GM12874 (cell line): ENCODE results near the gene ZSWIM3.

Experiments
- TF ChIP-seq, protein P1 (sequence below): IDR thresholded peaks from 2 replicates; pipeline ENCODE4 v1.5.1; 2011; ENCODE audit warnings: low read depth, mild to moderate bottlenecking, control low read depth, low read length, moderate library complexity; ENCODE audit not compliant: insufficient read depth

The ZSWIM3 gene

GRCh38 chr20:45912344-45912682 is 54.9 kb downstream of the ZSWIM3 start:
- TF ChIP-seq, protein P1, sequence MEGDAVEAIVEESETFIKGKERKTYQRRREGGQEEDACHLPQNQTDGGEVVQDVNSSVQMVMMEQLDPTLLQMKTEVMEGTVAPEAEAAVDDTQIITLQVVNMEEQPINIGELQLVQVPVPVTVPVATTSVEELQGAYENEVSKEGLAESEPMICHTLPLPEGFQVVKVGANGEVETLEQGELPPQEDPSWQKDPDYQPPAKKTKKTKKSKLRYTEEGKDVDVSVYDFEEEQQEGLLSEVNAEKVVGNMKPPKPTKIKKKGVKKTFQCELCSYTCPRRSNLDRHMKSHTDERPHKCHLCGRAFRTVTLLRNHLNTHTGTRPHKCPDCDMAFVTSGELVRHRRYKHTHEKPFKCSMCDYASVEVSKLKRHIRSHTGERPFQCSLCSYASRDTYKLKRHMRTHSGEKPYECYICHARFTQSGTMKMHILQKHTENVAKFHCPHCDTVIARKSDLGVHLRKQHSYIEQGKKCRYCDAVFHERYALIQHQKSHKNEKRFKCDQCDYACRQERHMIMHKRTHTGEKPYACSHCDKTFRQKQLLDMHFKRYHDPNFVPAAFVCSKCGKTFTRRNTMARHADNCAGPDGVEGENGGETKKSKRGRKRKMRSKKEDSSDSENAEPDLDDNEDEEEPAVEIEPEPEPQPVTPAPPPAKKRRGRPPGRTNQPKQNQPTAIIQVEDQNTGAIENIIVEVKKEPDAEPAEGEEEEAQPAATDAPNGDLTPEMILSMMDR, result no peak

DNA sequence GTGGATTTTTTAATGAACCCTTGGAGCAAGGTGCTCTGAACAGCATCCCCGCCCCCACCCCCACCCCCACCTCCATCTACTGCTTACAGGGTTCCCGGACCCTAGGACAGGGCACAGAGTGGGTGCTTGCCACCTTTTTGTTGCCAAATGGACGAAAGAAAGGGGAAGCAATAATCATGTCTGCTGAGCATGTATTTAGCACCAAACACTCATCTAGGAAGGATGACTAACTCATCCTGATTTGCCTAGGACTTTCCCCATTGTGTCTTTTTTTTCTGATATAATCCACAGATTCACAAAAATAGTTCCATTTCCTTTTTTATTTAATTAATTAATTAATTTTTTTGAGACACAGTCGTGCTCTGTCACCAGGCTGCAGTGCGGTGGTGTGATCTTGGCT is 55.7 kb downstream of the ZSWIM3 start:
- TF ChIP-seq, protein P1, result no peak

DNA sequence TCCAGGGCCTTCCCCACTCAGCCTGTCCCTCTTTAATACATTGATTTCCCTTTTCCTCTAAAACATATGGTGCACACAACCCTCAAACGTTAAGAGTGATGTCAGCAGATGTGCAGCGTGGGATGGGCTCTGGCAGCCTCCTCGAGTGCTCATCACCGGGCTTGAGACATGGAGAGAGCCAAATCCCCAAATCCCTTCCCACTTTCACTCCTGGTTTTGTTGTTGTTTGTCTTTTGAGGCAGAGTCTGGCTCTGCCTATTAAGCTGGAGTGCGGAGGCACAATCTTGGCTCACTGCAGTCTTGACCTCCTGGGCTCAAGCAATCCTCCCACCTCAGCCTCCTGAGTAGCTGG is 60.4 kb downstream of the ZSWIM3 start:
- TF ChIP-seq, protein P1, result no peak

DNA sequence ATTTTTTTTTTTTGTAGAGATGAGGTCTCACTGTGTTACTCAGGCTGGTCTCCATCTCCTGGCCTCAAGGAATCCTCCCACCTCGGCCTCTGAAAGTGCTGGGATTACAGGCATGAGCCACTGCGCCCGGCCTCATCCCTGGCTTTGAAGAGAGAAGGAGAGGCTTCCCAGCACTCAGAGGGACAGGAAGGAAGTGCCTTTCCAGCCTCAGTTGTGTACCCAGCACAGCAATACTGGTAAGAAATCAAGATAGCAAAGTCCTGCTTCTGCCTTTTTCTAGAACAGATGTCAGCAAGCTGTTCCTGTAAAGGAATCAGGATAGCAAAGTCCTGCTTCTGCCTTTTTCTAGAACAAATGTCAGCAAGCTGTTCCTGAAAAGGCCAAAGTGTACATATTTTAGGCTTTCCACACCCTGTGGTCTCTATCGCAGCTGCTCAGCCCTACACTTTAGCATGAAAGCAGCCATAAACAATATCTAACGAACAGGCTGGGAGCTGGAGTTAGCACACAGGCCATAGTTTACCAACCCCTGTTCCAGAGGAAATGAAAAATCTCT is 60.8 kb downstream of the ZSWIM3 start:
- TF ChIP-seq, protein P1, result no peak

GRCh38 chr20:45918779-45919537 is 61.5 kb downstream of the ZSWIM3 start:
- TF ChIP-seq, protein P1, result no peak

DNA sequence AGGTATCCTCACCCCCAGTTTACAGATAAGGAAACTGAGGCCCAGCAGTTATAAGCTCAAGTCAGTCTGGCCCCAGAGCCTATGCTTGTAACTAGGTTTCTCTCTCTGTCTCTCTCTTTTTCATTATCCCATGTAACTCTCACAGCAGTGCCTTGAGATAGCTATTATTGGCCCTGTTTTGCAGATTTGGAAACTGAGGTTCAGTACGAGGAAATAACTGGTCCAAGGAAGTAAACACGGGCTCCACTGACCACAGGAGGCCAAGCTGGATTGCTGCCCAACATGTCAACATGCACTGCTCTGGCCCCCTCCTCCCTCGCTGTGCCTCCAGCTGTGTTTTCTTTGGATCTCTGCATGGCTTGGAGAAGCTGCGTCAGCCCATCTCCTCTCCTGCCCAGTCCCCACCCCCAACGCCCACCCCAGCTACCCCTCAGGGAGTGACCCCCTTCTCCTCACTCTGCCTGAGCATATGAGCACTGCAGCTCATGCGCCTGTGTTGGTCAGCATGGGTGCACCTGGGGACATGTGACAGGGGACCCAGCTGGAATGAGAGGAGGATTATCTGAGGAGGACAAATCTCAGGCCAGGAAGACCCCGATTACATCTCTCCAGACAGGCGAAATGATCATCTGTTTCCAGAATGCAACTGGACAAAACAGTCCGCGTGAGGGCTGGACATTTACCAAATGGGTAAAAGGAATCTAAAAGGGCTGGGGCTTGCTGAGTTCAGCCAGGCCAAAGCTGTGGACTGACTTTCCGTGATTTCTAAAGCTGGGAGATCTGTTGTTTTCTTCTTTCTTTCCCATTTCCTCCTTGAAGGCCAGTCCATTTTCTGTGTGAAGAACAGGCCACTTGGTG is 62.4 kb downstream of the ZSWIM3 start:
- TF ChIP-seq, protein P1, result no peak

DNA sequence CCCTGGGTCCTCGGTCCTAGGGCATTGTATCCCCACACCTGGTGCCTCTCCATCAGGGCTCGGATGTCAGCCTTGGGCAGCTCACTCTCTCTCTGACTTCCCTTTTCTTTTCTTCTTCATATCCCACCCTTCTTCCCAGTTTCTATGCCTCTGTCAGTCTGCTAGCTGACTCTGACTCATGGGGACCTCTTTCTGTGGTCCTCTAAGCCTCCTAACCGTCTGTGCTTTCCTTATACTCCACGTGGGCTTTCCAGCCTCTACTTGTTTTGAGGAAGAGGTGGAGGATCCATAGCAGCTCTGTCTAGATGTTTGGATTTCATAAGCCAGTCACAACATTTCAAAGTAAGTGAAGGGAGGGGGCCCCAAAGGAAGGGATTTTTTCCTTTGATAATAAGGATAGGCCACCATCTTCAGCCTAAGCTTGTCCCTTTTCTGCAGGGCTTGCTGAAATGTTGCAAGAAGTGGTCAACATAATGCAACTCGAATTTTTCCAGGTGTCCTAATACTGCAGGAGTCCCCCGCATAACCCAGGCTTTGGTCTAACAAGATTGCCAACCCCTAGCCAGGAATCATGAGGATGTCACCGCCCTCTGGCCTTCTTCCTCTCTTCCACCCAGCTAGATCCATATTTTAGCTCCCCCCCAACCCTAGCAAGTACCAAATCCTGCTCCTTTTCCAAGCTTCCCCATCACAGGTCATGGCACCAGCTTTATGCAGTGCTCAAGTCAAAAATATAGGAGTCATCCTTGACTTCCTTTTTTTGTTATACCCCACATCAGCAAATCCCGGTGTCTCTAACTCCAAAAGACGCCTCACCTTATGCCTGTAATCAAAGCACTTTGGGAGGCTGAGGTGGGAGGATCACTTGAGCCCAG is 63.3 kb downstream of the ZSWIM3 start:
- TF ChIP-seq, protein P1, result no peak
